SK-N-SH (cell line): ENCODE data around the gene SHKBP1. TPM values are rescaled to one million over a fixed set of nuclear protein-coding genes. Genes with fewer than 3 reads are reported as not detected.
A peak's percentile ranks its signal among the peaks of the same experiment; 100 is the strongest.

Experiments used
- CTCF ChIA-PET: fragments of 300-600, 350-600 bp; formaldehyde crosslinking; extraction: SDS; loops from one replicate; lab custom pipeline; 2021; lab: Yijun Ruan, JAX
- POLR2A ChIA-PET: fragments of 350-600 bp; sonication (Branson Sonifier 250); formaldehyde crosslinking; extraction: SDS; loops from one replicate; lab custom pipeline; 2020; ENCODE audit warnings: antibody characterized with exemption, inconsistent platforms; lab: Yijun Ruan, JAX
- DNase-seq: peaks from one replicate; pipeline ENCODE4 v3.0.0; 2012
- H2AFZ ChIP-seq: fragments of 200-600 bp; sonication (generic); 2 replicates; pipeline ENCODE4 v1.8.1; 2016; ENCODE audit warnings: antibody characterized with exemption, mild to moderate bottlenecking, low read depth
- H3F3A ChIP-seq: fragments of 200-600 bp; sonication (generic); replicated peaks from 2 replicates; pipeline ENCODE3; 2016; ENCODE audit warnings: antibody characterized with exemption, mild to moderate bottlenecking; ENCODE audit not compliant: insufficient read depth
- H3K27ac ChIP-seq, 2 experiments: fragments of 200-500 bp in 1 of 2; fragments of 200-600 bp in 1 of 2; sonication (Bioruptor generic) in 1 of 2; sonication (generic), shearing (Covaris generic) in 1 of 2; 2 replicates each; pipeline versions ENCODE4 v1.5.1 to v1.6.1; 2014 to 2016; ENCODE audit warnings: low read depth in 2 of 2, inconsistent platforms in 1 of 2, low read length in 1 of 2, mild to moderate bottlenecking in 1 of 2, mixed read lengths in 1 of 2
- H3K27me3 ChIP-seq: fragments of 200-600 bp; sonication (generic), shearing (Covaris generic); 2 replicates; pipeline ENCODE4 v1.6.1; 2016; ENCODE audit warnings: mixed run types; ENCODE audit not compliant: insufficient read depth
- H3K36me3 ChIP-seq, 2 experiments: fragments of 200-500 bp in 1 of 2; fragments of 200-600 bp in 1 of 2; sonication (Bioruptor generic) in 1 of 2; sonication (generic) in 1 of 2; replicated peaks in 1 of 2; 2 replicates each; pipeline versions ENCODE3 to v1.5.1; 2014 to 2016; ENCODE audit warnings: low read length in 1 of 2, mild to moderate bottlenecking in 1 of 2; ENCODE audit not compliant: insufficient read depth in 2 of 2, control insufficient read depth in 1 of 2
- H3K4me1 ChIP-seq, 2 experiments: fragments of 200-500 bp in 1 of 2; fragments of 200-600 bp in 1 of 2; sonication (Bioruptor generic) in 1 of 2; sonication (generic), shearing (Covaris generic) in 1 of 2; 2 replicates each; pipeline versions ENCODE4 v1.5.1 to v1.6.1; 2014 to 2016; ENCODE audit warnings: low read depth in 1 of 2, low read length in 1 of 2, mixed run types in 1 of 2; ENCODE audit not compliant: insufficient read depth in 2 of 2, control insufficient read depth in 1 of 2
- H3K4me2 ChIP-seq: fragments of 200-600 bp; sonication (generic), shearing (Covaris generic); 2 replicates; pipeline ENCODE4 v1.6.1; 2017; ENCODE audit warnings: mixed run types
- H3K4me3 ChIP-seq, 2 experiments: fragments of 200-500 bp in 1 of 2; fragments of 200-600 bp in 1 of 2; sonication (Bioruptor generic) in 1 of 2; sonication (generic), shearing (Covaris generic) in 1 of 2; 2 replicates each; pipeline versions ENCODE4 v1.5.1 to v1.8.1; 2014 to 2016; ENCODE audit warnings: low read depth in 2 of 2, inconsistent platforms in 1 of 2, low read length in 1 of 2, mild to moderate bottlenecking in 1 of 2, mixed read lengths in 1 of 2, moderate library complexity in 1 of 2
- H3K79me2 ChIP-seq: fragments of 200-600 bp; sonication (generic); 2 replicates; pipeline ENCODE4 v1.8.1; 2017; ENCODE audit warnings: mild to moderate bottlenecking; ENCODE audit not compliant: insufficient read depth
- H3K9ac ChIP-seq: fragments of 200-600 bp; sonication (generic); 2 replicates; pipeline ENCODE4 v1.6.1; 2017; ENCODE audit warnings: mixed run types
- H3K9me2 ChIP-seq: fragments of 200-600 bp; sonication (generic); 2 replicates; pipeline ENCODE4 v1.6.1; 2017; ENCODE audit warnings: mixed run types
- H3K9me3 ChIP-seq: fragments of 200-600 bp; sonication (generic); 2 replicates; pipeline ENCODE4 v1.6.1; 2017; ENCODE audit warnings: mixed run types, mild to moderate bottlenecking, moderate library complexity
- H4K20me1 ChIP-seq: fragments of 200-600 bp; sonication (generic); 2 replicates; pipeline ENCODE4 v1.6.1; 2017; ENCODE audit warnings: mild to moderate bottlenecking, mixed run types; ENCODE audit not compliant: insufficient read depth
- JUND ChIP-seq: IDR thresholded peaks from 2 replicates; pipeline ENCODE4 v1.4.0; 2012
- MEF2A ChIP-seq: IDR thresholded peaks from 2 replicates; pipeline ENCODE4 v1.4.0; 2012; ENCODE audit warnings: low read depth, borderline replicate concordance
- NFIC ChIP-seq: IDR thresholded peaks from 2 replicates; pipeline ENCODE4 v1.4.0; 2012; ENCODE audit warnings: borderline replicate concordance
- SMC3 ChIP-seq: IDR thresholded peaks from 2 replicates; pipeline ENCODE4 v1.6.1; 2012; ENCODE audit warnings: low read depth, low read length, improper control_type of control experiment
- WGBS: methylation state at CpG from one replicate; pipeline ENCODE4 v1.1.6; 2017; ENCODE audit warnings: low lambda C conversion rate; 5-methylcytosine and 5-hydroxymethylcytosine counted together
- polyA plus RNA-seq, 3 experiments: library from polyadenylated mRNA; depleted of rRNA; stranded (reverse); fragments of >200 nt; gene quantifications; 2 replicates each; pipeline ENCODE4 v1.2.3, GENCODE V29; 2012
- TF ChIP-seq, protein P1 (sequence below): fragments of 200-600 bp; sonication (generic); IDR thresholded peaks from 2 replicates; pipeline ENCODE4 v1.6.1; 2017; ENCODE audit warnings: antibody characterized with exemption, mild to moderate bottlenecking, moderate library complexity
- TF ChIP-seq, protein P2 (sequence below): IDR thresholded peaks from 2 replicates; pipeline ENCODE4 v1.4.0; 2012; ENCODE audit warnings: low read depth, borderline replicate concordance

SHKBP1 gene
- polyA plus RNA-seq, 1 of the 3 experiments (the other 2 are of a cell fraction), result 62.7 TPM

DNA sequence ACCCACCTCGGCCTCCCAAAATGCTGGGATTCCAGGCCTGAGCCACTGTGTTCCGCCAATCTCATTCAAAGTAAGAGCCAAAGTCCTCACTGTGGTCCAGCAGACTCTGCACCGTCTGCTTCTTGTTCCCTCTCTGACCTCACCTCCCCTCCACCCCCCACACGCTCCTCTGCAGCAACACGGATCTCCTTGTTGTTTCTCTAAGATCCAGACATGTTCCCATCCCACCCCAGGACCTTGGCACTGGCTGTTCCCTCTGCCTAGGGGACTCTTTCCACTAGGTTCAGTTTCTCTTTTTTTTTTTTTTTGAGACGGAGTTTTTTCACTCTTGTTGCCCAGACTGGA, 62.9 kb downstream of the SHKBP1 start:
- no peaks in the 10 kb centered on the region for H3K9me2 ChIP-seq
- no peak overlapping the region for H3K4me2 ChIP-seq
- no peak for DNase-seq
- H3K9ac ChIP-seq, result no peak overlapping the region
- no peaks in the 10 kb centered on the region for H4K20me1 ChIP-seq
- H3K9me3 ChIP-seq, result no peaks in the 10 kb centered on the region
- H3K4me3 ChIP-seq, result no peak overlapping the region
- no peaks in the 10 kb centered on the region for H3K79me2 ChIP-seq
- POLR2A ChIA-PET, result no interaction called here
- WGBS, result 86% methylated on average over 6 of the region's 6 CpGs
- no peak overlapping the region for H3K27ac ChIP-seq
- H2AFZ ChIP-seq, result no peak overlapping the region
- TF ChIP-seq SMC3 (no peak), NFIC (no peak)
- TF ChIP-seq, all 33 proteins: peak for 0
- no peaks in the 10 kb centered on the region for H3K36me3 ChIP-seq
- no peaks in the 10 kb centered on the region; a peak in 1 of 4 replicates for H3K4me1 ChIP-seq
- CTCF ChIA-PET, result interaction anchor here (1.1 to 1.6 kb wide), 3 partner anchors 24 to 500 kb away, joined by 3 to 5 read pairs (median 3); no protein-coding TSS in a partner anchor
- peaks cover 4% of the 10 kb centered on the region for H3F3A ChIP-seq
- no peaks in the 10 kb centered on the region for H3K27me3 ChIP-seq

DNA sequence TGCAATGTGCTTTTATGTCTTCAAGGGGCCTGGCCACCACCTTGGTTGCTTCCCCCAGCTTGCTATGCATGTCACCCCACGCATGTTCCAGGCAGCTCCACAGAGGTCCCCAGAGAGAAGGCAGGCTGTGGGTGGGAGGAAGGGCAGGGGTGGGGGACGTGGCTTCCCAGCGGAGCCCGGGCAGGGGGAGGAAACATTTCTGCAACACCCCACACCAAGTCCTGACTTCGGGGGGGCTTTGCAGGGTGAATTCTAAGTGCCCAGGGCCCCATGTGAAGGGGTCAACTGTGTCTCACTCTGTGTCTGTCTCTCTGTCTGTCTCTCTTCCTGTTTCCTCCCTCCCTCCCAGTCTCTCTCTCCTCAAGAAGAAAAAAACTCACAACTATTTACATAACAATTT, 64.1 kb downstream of the SHKBP1 start:
- H3K79me2 ChIP-seq, result no peaks in the 10 kb centered on the region
- H2AFZ ChIP-seq, result peak overlapping the region; percentile 70; the same call in 1 of the 2 replicates
- TF ChIP-seq, protein P1, sequence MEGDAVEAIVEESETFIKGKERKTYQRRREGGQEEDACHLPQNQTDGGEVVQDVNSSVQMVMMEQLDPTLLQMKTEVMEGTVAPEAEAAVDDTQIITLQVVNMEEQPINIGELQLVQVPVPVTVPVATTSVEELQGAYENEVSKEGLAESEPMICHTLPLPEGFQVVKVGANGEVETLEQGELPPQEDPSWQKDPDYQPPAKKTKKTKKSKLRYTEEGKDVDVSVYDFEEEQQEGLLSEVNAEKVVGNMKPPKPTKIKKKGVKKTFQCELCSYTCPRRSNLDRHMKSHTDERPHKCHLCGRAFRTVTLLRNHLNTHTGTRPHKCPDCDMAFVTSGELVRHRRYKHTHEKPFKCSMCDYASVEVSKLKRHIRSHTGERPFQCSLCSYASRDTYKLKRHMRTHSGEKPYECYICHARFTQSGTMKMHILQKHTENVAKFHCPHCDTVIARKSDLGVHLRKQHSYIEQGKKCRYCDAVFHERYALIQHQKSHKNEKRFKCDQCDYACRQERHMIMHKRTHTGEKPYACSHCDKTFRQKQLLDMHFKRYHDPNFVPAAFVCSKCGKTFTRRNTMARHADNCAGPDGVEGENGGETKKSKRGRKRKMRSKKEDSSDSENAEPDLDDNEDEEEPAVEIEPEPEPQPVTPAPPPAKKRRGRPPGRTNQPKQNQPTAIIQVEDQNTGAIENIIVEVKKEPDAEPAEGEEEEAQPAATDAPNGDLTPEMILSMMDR, result no peak
- TF ChIP-seq, protein P2, sequence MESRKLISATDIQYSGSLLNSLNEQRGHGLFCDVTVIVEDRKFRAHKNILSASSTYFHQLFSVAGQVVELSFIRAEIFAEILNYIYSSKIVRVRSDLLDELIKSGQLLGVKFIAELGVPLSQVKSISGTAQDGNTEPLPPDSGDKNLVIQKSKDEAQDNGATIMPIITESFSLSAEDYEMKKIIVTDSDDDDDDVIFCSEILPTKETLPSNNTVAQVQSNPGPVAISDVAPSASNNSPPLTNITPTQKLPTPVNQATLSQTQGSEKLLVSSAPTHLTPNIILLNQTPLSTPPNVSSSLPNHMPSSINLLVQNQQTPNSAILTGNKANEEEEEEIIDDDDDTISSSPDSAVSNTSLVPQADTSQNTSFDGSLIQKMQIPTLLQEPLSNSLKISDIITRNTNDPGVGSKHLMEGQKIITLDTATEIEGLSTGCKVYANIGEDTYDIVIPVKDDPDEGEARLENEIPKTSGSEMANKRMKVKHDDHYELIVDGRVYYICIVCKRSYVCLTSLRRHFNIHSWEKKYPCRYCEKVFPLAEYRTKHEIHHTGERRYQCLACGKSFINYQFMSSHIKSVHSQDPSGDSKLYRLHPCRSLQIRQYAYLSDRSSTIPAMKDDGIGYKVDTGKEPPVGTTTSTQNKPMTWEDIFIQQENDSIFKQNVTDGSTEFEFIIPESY, result no peak
- TF ChIP-seq JUND (no peak), MEF2A (no peak)
- no peak overlapping the region; the same call in 1 of the 2 replicates for H3K4me2 ChIP-seq
- H3F3A ChIP-seq, result peaks cover 5% of the 10 kb centered on the region
- H3K9ac ChIP-seq, result no peak overlapping the region
- ChIA-PET POLR2A (no interaction called here), CTCF (interaction anchor here (1.0 kb wide), 1 partner anchor 23 kb away, joined by 3 read pairs; no protein-coding TSS in a partner anchor)
- DNase-seq, result no peak
- H3K27me3 ChIP-seq, result no peaks in the 10 kb centered on the region
- H3K4me3 ChIP-seq, result no peak overlapping the region
- H4K20me1 ChIP-seq, result no peaks in the 10 kb centered on the region
- 76% methylated on average over 5 of the region's 5 CpGs for WGBS
- H3K9me2 ChIP-seq, result no peaks in the 10 kb centered on the region
- H3K27ac ChIP-seq, result no peak overlapping the region
- no peaks in the 10 kb centered on the region for H3K9me3 ChIP-seq
- H3K4me1 ChIP-seq, result peaks cover 0 to 3% of the 10 kb centered on the region in 2 experiments; a peak in 2 of 4 replicates
- no peaks in the 10 kb centered on the region for H3K36me3 ChIP-seq

Other genes starting within 250 kb of the SHKBP1 start
- 13.9 and 17.2 TPM in 2 replicates for gene C19orf47, start 228.5 kb upstream of the SHKBP1 start, polyA plus RNA-seq (2012; rRNA removed)
- 449 and 511 TPM in 2 replicates for gene PLD3, start 228.2 kb upstream of the SHKBP1 start, polyA plus RNA-seq (2012; rRNA removed)
- 0.13 and 0.23 TPM in 2 replicates for gene HIPK4, start 186.7 kb upstream of the SHKBP1 start, polyA plus RNA-seq (2012; rRNA removed)
- gene PRX, start 163.5 kb upstream of the SHKBP1 start, polyA plus RNA-seq (2012; rRNA removed), result 2.2 TPM in 2 replicates
- gene SERTAD1, start 150.9 kb upstream of the SHKBP1 start, polyA plus RNA-seq (2012; rRNA removed), result 7.1 and 10.4 TPM in 2 replicates
- gene SERTAD3, start 132.5 kb upstream of the SHKBP1 start, polyA plus RNA-seq (2012; rRNA removed), result 11.3 and 12.9 TPM in 2 replicates
- 69.7 and 85.9 TPM in 2 replicates for gene BLVRB, start 111.1 kb upstream of the SHKBP1 start, polyA plus RNA-seq (2012; rRNA removed)
- gene SPTBN4, start 109.9 kb upstream of the SHKBP1 start, polyA plus RNA-seq (2012; rRNA removed), result 2.8 and 3.1 TPM in 2 replicates
- 15.9 and 24.8 TPM in 2 replicates for gene LTBP4, start 24.5 kb downstream of the SHKBP1 start, polyA plus RNA-seq (2012; rRNA removed)
- gene NUMBL, start 113.8 kb downstream of the SHKBP1 start, polyA plus RNA-seq (2012; rRNA removed), result 38.8 and 54.6 TPM in 2 replicates
- 41.9 and 43.8 TPM in 2 replicates for gene COQ8B, start 140.0 kb downstream of the SHKBP1 start, polyA plus RNA-seq (2012; rRNA removed)
- gene ITPKC, start 140.2 kb downstream of the SHKBP1 start, polyA plus RNA-seq (2012; rRNA removed), result 6.3 and 7.4 TPM in 2 replicates
- gene ACTMAP, start 173.6 kb downstream of the SHKBP1 start, polyA plus RNA-seq (2012; rRNA removed), result 4.5 and 6.4 TPM in 2 replicates
- 69.5 and 121 TPM in 2 replicates for gene SNRPA, start 174.3 kb downstream of the SHKBP1 start, polyA plus RNA-seq (2012; rRNA removed)
- gene MIA, start 198.6 kb downstream of the SHKBP1 start, polyA plus RNA-seq (2012; rRNA removed), result 0.47 TPM in 1 of 2 replicates, not detected in the other
- gene RAB4B, start 201.4 kb downstream of the SHKBP1 start, polyA plus RNA-seq (2012; rRNA removed), result 49.1 and 53.2 TPM in 2 replicates
- gene EGLN2, start 222.3 kb downstream of the SHKBP1 start, polyA plus RNA-seq (2012; rRNA removed), result 39.7 and 43.0 TPM in 2 replicates